Breast epithelium (tissue), 4 donors: ENCODE data around the gene NGRN. TPM values are rescaled to one million over a fixed set of nuclear protein-coding genes. Genes with fewer than 3 reads are reported as not detected.

Experiments
- DNase-seq, 2 donors: peaks; one replicate each; pipeline ENCODE4 v3.0.0-alpha.2; 2019; ENCODE audit warnings: low spot score in 2 of 2
- H3K27ac ChIP-seq, 2 donors: fragments of 200-600 bp; sonication (generic) in 1 of 2; one replicate each; pipeline ENCODE4 v1.5.1; 2016 to 2019; ENCODE audit warnings: mild to moderate bottlenecking in 1 of 2
- H3K27me3 ChIP-seq, 2 donors: fragments of 200-600 bp; sonication (generic) in 1 of 2; one replicate each; pipeline versions ENCODE4 v1.5.1 to v1.6.0; 2017 to 2019; ENCODE audit warnings: control low read depth in 1 of 2, mild to moderate bottlenecking in 1 of 2
- H3K36me3 ChIP-seq: fragments of 200-600 bp; one replicate; pipeline ENCODE4 v1.5.1; 2019
- H3K4me1 ChIP-seq, 2 donors: fragments of 200-600 bp; sonication (generic); one replicate each; pipeline ENCODE4 v1.5.1; 2016 to 2019; ENCODE audit warnings: control low read depth in 1 of 2
- H3K4me3 ChIP-seq, 3 donors: fragments of 200-600 bp; sonication (generic); 1 replicate in 2 of 3; 2 replicates in 1 of 3; pipeline ENCODE4 v1.5.1; 2016 to 2019; ENCODE audit warnings: mild to moderate bottlenecking in 3 of 3, moderate library complexity in 2 of 3
- H3K9me3 ChIP-seq, 2 donors: fragments of 200-600 bp; sonication (generic) in 1 of 2; one replicate each; pipeline ENCODE4 v1.5.1; 2016 to 2019; ENCODE audit warnings: control low read depth in 1 of 2
- CTCF ChIP-seq, 3 donors: fragments of 450-650 bp; IDR thresholded peaks; one replicate each; pipeline ENCODE4 v1.5.1; 2016 to 2017; ENCODE audit warnings: antibody characterized with exemption in 3 of 3, mild to moderate bottlenecking in 3 of 3, moderate library complexity in 3 of 3
- POLR2A ChIP-seq: fragments of 450-650 bp; IDR thresholded peaks from one replicate; pipeline ENCODE4 v1.6.1; 2016; ENCODE audit warnings: antibody characterized with exemption, mild to moderate bottlenecking, moderate library complexity
- POLR2AphosphoS5 ChIP-seq, 3 donors: sonication (generic); formaldehyde crosslinking; IDR thresholded peaks; one replicate each; pipeline ENCODE4 v1.6.1; 2017; ENCODE audit warnings: antibody characterized with exemption in 3 of 3
- intact Hi-C: fragments of 100-400 bp; cut with DNase I; formaldehyde crosslinking; loops from one replicate; pipeline ENCODE4 v1.15.1; 2023; ENCODE audit warnings: low total_unique reads
- total RNA-seq, 3 donors: library from RNA; depleted of rRNA; stranded (reverse); fragments of >200 nt; gene quantifications; one replicate each; pipeline ENCODE4 v1.1.0, GENCODE V29; 2016

Gene NGRN
- total RNA-seq, 3 donors from 2014 or later, result 67.7 to 99.1 (median 87.2) TPM

GRCh38 chr15:90222547-90222946 is 42.9 kb upstream of the NGRN start:
- H3K36me3 ChIP-seq, result no peaks in the 10 kb centered on the region
- DNase-seq, result no peak
- intact Hi-C loops, result no loop called here
- no peaks in the 10 kb centered on the region for H3K9me3 ChIP-seq
- no peak overlapping the region for H3K27ac ChIP-seq
- H3K27me3 ChIP-seq, result no peaks in the 10 kb centered on the region
- no peak overlapping the region for H3K4me3 ChIP-seq
- TF ChIP-seq POLR2AphosphoS5 (IDR thresholded peaks at IDR 0.05), result no peak
- TF ChIP-seq CTCF (IDR thresholded peaks at IDR 0.05), result no peak
- TF ChIP-seq POLR2A, result no peak
- H3K4me1 ChIP-seq, result peaks cover 0 to 4% of the 10 kb centered on the region in 2 donors

- H3K27me3 ChIP-seq, result no peaks in the 10 kb centered on the region
- H3K9me3 ChIP-seq, result no peaks in the 10 kb centered on the region
- no peak overlapping the region for H3K27ac ChIP-seq
- H3K4me1 ChIP-seq, result peaks cover 0 to 4% of the 10 kb centered on the region in 2 donors
- TF ChIP-seq POLR2A (no peak), POLR2AphosphoS5 (IDR thresholded peaks at IDR 0.05) (no peak), CTCF (IDR thresholded peaks at IDR 0.05) (no peak)
- no peak overlapping the region for H3K4me3 ChIP-seq
- no peaks in the 10 kb centered on the region for H3K36me3 ChIP-seq
- DNase-seq, result no peak
- intact Hi-C loops, result no loop called here
Measured at GRCh38 chr15:90223441-90224165, 41.9 kb upstream of the NGRN start.

- no peaks in the 10 kb centered on the region for H3K27me3 ChIP-seq
- intact Hi-C loops, result no loop called here
- no peak overlapping the region for H3K4me3 ChIP-seq
Measured at GRCh38 chr15:90225047-90225446, 40.4 kb upstream of the NGRN start.

GRCh38 chr15:90225504-90226234 is 39.8 kb upstream of the NGRN start:
- H3K4me3 ChIP-seq, result no peak overlapping the region
- no peak for TF ChIP-seq POLR2A
- no peak for TF ChIP-seq POLR2AphosphoS5 (IDR thresholded peaks at IDR 0.05)
- no peak for TF ChIP-seq CTCF (IDR thresholded peaks at IDR 0.05)
- peaks cover 0 to 4% of the 10 kb centered on the region in 2 donors for H3K4me1 ChIP-seq
- no peaks in the 10 kb centered on the region for H3K9me3 ChIP-seq
- H3K27me3 ChIP-seq, result no peaks in the 10 kb centered on the region
- H3K36me3 ChIP-seq, result no peaks in the 10 kb centered on the region
- H3K27ac ChIP-seq, result no peak overlapping the region
- DNase-seq, result no peak
- intact Hi-C loops, result no loop called here

More at GRCh38 chr15:90225047-90225446, 40.4 kb upstream of the NGRN start:
- no peak overlapping the region for H3K27ac ChIP-seq
- no peak for DNase-seq
- peaks cover 0 to 4% of the 10 kb centered on the region in 2 donors for H3K4me1 ChIP-seq
- TF ChIP-seq POLR2AphosphoS5 (IDR thresholded peaks at IDR 0.05) (no peak), CTCF (IDR thresholded peaks at IDR 0.05) (no peak), POLR2A (no peak)
- H3K9me3 ChIP-seq, result no peaks in the 10 kb centered on the region
- no peaks in the 10 kb centered on the region for H3K36me3 ChIP-seq

GRCh38 chr15:90227336-90227735 is 38.1 kb upstream of the NGRN start:
- Histone ChIP-seq H3K27me3 (no peaks in the 10 kb centered on the region), H3K27ac (no peak overlapping the region), H3K4me3 (no peak overlapping the region), H3K9me3 (no peaks in the 10 kb centered on the region), H3K36me3 (no peaks in the 10 kb centered on the region), H3K4me1 (no peaks in the 10 kb centered on the region)
- DNase-seq, result no peak
- intact Hi-C loops, result no loop called here
- TF ChIP-seq POLR2A (no peak), CTCF (IDR thresholded peaks at IDR 0.05) (no peak), POLR2AphosphoS5 (IDR thresholded peaks at IDR 0.05) (no peak)
